GM12878 (cell line): ENCODE measurements around the gene GOLGA6D. TPM values are rescaled to one million over a fixed set of nuclear protein-coding genes. Genes with fewer than 3 reads are reported as not detected.

Experiments used
- BCLAF1 ChIP-seq: fragments of 450-650 bp; IDR thresholded peaks from 2 replicates; pipeline ENCODE4 v1.6.1; 2017; ENCODE audit warnings: antibody characterized with exemption, mild to moderate bottlenecking, moderate library complexity
- FOS ChIP-seq: IDR thresholded peaks from 3 replicates; pipeline ENCODE4 v1.6.1; 2011; ENCODE audit warnings: borderline replicate concordance; ENCODE audit not compliant: insufficient read length; ENCODE audit errors: extremely low read depth
- SMAD1 ChIP-seq: fragments of 450-650 bp; IDR thresholded peaks from 2 replicates; pipeline ENCODE4 v1.6.1; 2018; ENCODE audit warnings: mild to moderate bottlenecking, low read depth; ENCODE audit not compliant: partially characterized antibody
- ZNF687 ChIP-seq: fragments of 450-650 bp; IDR thresholded peaks from 2 replicates; pipeline ENCODE4 v1.6.1; 2017; ENCODE audit warnings: mild to moderate bottlenecking, moderate library complexity
- polyA plus RNA-seq, 11 experiments: library from polyadenylated mRNA; depleted of rRNA in 4 of 11; unstranded in 6 of 11; stranded (reverse) in 5 of 11; fragments of >200 nt; fragmentation: Nextera tagmentation in 4 of 11; fragmentation: Illumina TruSeq in 1 of 11; extraction: Ambion mirVana in 4 of 11; extraction: Trizol in 1 of 11; gene quantifications; 1 replicate in 1 of 11; 2 replicates in 10 of 11; pipeline versions ENCODE4 v1.2.1 to v1.2.3, GENCODE V29; 2011 to 2016; ENCODE audit warnings: inconsistent platforms in 2 of 11, missing spikeins in 2 of 11, low read depth in 1 of 11
- total RNA-seq, 4 experiments: library from RNA; depleted of rRNA in 3 of 4; stranded (reverse); fragments of >200 nt in 3 of 4; fragmentation: Illumina TruSeq in 1 of 4; extraction: Trizol in 1 of 4; gene quantifications; 2 replicates each; pipeline versions ENCODE4 v1.2.1 to v1.2.3, GENCODE V29; 2013 to 2021

Gene GOLGA6D
- total and polyA plus RNA-seq, 10 of the 15 experiments (the other 5 are each of a cell fraction or from before 2014, with no cell fraction given), result not detected

DNA sequence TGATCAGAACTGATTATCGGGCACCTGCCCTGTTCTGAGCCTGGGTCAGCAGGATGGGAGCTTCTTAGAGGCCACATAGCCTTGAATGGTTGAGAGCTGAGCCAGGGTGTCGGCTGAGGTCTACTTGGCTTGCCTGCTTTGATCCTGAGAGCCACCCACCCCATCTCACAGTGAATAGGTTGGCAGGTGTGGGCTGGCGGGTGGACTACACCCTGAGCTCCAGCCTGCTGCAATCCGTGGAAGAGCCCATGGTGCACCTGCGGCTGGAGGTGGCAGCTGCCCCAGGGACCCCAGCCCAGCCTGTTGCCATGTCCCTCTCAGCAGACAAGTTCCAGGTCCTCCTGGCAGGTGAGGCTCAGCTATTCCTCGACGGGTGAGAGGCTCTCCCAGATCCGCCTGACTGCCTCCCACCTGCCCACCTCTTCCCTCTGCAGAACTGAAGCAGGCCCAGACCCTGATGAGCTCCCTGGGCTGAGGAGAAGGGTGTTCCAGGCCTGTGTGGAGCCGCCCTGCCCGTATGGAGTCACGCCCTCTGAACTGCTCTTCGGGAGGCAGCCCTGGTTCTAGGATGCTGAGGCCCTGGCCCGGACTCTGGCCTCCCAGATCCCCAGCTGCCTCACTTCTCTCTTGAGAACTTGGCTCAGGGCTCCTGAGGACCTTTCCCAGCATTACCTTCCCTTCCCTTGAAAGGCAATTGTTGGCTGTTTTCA lies 57.1 kb downstream of the GOLGA6D start (continued):
- no peak for TF ChIP-seq BCLAF1
- TF ChIP-seq SMAD1, result no peak
- TF ChIP-seq FOS, result no peak
- TF ChIP-seq ZNF687, result no peak
